SIG-M5 (cell line): ENCODE measurements around the gene DYNC1I1.

ENCODE experiments used
- DNase-seq: peaks from one replicate; lab custom pipeline; 2025; lab: John Stamatoyannopoulos, UW

Gene DYNC1I1

GRCh38 chr7:96085953-96086352 is 313.6 kb downstream of the DYNC1I1 start:
- no peak for DNase-seq

- no peak for DNase-seq
These were observed 316.2 kb downstream of the DYNC1I1 start for GRCh38 chr7:96088579-96088978.

- DNase-seq, result no peak
These were observed 317.2 kb downstream of the DYNC1I1 start for GRCh38 chr7:96089511-96089910.

GRCh38 chr7:96090756-96091155 is 318.4 kb downstream of the DYNC1I1 start:
- DNase-seq, result no peak

- DNase-seq, result no peak
These were observed 321.1 kb downstream of the DYNC1I1 start for GRCh38 chr7:96093435-96093834.

- no peak for DNase-seq
These were observed 325.5 kb downstream of the DYNC1I1 start for GRCh38 chr7:96097835-96098234.

GRCh38 chr7:96100737-96101136 is 328.4 kb downstream of the DYNC1I1 start:
- DNase-seq, result no peak

- DNase-seq, result no peak
These were observed 329.9 kb downstream of the DYNC1I1 start for GRCh38 chr7:96102096-96102811.

GRCh38 chr7:96104984-96105383 is 332.6 kb downstream of the DYNC1I1 start:
- no peak for DNase-seq

GRCh38 chr7:96111405-96111804 is 339.1 kb downstream of the DYNC1I1 start:
- DNase-seq, result no peak

GRCh38 chr7:96114190-96114589 is 341.8 kb downstream of the DYNC1I1 start:
- no peak for DNase-seq

- DNase-seq, result no peak
These were observed 343.8 kb downstream of the DYNC1I1 start for GRCh38 chr7:96116173-96116572.

- no peak for DNase-seq
These were observed 346.2 kb downstream of the DYNC1I1 start for GRCh38 chr7:96118449-96119001.

- no peak for DNase-seq
These were observed 348.3 kb downstream of the DYNC1I1 start for GRCh38 chr7:96120445-96121225.

- DNase-seq, result no peak
These were observed 349.4 kb downstream of the DYNC1I1 start for GRCh38 chr7:96121752-96122151.

GRCh38 chr7:96122746-96123145 is 350.4 kb downstream of the DYNC1I1 start:
- DNase-seq, result no peak

- DNase-seq, result no peak
These were observed 354.0 kb downstream of the DYNC1I1 start for GRCh38 chr7:96126382-96126781.

- DNase-seq, result no peak
These were observed 355.4 kb downstream of the DYNC1I1 start for GRCh38 chr7:96127746-96128145.

GRCh38 chr7:96131525-96131924 is 359.2 kb downstream of the DYNC1I1 start:
- no peak for DNase-seq

- no peak for DNase-seq
These were observed 362.9 kb downstream of the DYNC1I1 start for GRCh38 chr7:96135241-96135640.

- no peak for DNase-seq
These were observed 364.4 kb downstream of the DYNC1I1 start for GRCh38 chr7:96136600-96137239.

GRCh38 chr7:96143495-96144259 is 371.3 kb downstream of the DYNC1I1 start:
- no peak for DNase-seq
